Activated CD4-positive, alpha-beta T cell treated with anti-CD3 and anti-CD28 coated beads for 48 hours (primary cell): ENCODE results near the gene ULK1.
"Not testable (repeated sequence)": the region's sequence is repeated elsewhere in the genome, so short reads cannot be mapped to it uniquely, and the experiment has no call there.

Experiments
- DNase-seq: peaks from one replicate; pipeline ENCODE4 v3.0.0-alpha.2; 2020

ULK1 gene

GRCh38 chr12:131947482-131948027, 53.1 kb downstream of the ULK1 start:
- no peak for DNase-seq

DNA sequence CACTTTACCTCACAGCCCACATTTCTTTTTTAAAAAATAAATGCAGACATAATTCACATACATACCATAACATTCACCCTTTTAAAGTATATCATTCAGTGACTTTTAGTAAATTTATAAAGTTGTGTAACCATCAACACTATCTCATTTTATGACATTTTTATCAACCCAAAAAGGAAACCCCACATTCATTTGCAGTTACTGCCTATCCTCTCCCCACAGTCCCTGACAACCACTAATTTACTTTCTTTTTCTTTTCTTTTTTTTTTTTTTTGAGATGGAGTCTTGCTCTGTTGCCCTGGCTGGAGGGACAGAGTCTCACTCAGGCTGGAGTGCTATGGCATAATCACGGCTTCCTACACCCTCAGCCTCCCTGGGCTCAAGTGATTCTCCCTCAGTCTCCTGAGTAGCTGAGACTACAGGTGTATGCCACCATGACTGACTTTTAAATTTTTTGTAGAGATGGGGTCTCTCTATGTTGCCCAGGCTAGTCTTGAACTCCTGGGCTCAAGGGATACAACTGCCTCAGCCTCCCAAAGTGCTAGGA, 53.8 kb downstream of the ULK1 start:
- no peak for DNase-seq

DNA sequence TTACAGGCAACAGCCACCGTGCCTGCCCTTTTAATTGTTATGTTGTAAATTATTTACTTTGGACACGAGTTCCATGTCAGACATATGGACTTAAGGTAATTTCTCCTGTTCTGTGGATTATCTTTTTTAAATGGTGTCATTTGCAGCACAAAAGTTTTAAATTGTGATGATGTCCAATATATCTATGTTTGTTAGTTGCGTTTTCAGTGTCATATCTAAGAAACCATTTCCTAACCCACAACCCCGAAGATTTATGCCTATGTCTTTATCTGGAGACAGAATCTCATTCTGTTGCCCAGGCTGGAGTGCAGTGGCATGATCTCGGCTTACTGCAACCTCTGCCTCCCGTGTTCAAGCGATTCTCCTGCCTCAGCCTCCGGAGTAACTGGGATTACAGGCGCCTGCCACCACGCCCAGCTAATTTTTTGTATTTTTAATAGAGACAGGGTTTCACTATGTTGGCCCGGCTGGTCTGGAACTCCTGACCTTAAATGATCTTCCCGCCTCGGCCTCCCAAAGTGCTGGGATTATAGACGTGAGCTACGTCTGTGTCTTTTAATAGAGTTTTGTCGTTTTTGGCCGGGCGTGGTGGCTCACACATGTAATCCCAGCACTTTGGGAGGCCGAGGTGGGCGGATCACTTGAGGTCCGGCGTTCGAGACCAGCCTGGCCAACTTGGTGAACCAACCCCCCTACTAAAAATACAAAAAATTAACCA, 54.5 kb downstream of the ULK1 start:
- not testable (repeated sequence) for DNase-seq

GRCh38 chr12:131949431-131950181, 55.2 kb downstream of the ULK1 start, which contains the start of gene EP400:
Gene EP400, plus strand, starts transcription at chr12:131949942. Its CDS starts 10,678 bp downstream, at chr12:131960620.
- DNase-seq = peak; percentile 97

- peak; percentile 61 for DNase-seq
Measured at GRCh38 chr12:131950182-131950913, 55.9 kb downstream of the ULK1 start.

DNA sequence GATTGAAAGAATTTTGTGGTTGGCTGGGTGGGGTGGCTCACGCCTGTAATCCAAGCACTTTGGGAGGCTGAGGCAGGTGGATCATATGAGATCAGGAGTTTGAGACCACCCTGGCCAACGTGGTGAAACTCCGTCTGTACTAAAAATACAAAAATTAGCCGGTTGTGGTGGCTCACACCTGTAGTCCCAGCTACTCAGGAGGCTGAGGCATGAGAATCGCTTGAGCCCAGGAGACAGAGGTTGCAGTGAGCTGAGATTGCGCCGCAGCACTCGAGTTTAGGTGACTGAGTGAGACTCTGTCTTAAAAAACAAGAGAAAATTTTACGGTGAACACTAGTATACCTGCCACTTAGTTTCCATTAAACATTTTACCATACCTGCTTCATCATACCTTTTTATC, 59.4 kb downstream of the ULK1 start:
- DNase-seq = not testable (repeated sequence)

DNA sequence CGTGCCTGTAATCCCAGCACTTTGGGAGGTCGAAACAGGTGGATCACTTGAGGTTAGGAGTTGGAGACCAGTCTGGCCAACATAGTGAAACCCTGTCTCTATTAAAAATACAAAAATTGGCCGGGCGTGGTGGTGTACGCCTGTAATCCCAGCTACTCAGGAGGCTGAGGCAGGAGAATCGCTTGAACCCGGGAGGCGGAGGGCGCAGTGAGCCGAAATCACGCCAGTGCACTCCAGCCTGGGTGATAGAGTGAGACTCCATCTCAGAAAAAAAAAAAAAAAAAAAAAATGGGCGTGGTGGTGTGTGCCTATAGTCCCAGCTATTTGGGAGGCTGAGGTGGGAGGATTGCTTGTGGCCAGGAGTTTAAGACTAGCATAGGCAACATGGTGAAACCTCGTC, 60.0 kb downstream of the ULK1 start:
- DNase-seq = not testable (repeated sequence)

GRCh38 chr12:131959116-131959515, 64.7 kb downstream of the ULK1 start:
- no peak for DNase-seq

DNA sequence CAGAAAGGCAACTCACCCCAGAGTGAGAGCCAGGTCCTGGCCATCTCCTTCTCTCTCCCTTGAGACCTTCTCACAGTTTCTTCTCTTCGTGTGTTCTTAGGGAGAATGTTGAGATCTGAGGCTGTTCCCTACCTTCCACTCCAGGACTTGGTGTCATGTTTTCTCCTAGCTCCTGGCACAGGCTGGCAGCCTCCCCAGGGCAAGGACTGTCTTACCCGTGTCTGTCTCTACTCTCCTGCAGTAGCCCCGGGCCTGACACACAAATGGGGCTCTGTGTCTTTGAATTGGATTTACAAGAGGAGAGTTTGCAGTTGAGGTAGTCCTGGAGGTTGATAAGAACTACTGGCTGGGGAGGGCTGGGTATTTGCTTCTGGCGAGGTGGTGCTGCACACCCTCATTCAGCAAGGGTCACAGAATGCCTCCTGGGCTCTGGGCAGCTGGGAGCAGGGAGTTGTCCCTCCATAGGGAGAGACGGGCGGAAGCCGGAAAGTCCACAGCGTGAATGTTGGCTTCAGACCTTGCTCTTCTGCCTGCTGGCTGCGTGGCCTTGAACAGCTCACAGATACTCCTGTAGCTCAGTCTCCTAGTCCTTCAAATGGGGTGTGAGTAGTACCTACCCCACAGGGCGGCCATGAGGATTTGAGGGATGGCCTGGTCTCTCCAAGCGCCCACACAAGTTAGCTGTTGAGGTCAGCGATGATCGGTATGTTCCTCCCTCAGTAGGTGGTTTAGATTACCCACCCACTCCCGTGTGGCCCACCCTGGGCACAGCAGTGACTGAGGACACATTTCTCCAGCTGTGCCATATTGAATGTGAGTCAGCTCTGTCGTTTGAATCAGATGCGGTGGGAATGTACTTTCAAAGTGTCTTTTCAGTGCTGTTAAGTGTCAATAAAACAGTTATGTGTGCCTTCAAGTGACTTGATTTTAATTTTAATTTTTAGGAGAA, 65.5 kb downstream of the ULK1 start:
- DNase-seq = no peak

DNA sequence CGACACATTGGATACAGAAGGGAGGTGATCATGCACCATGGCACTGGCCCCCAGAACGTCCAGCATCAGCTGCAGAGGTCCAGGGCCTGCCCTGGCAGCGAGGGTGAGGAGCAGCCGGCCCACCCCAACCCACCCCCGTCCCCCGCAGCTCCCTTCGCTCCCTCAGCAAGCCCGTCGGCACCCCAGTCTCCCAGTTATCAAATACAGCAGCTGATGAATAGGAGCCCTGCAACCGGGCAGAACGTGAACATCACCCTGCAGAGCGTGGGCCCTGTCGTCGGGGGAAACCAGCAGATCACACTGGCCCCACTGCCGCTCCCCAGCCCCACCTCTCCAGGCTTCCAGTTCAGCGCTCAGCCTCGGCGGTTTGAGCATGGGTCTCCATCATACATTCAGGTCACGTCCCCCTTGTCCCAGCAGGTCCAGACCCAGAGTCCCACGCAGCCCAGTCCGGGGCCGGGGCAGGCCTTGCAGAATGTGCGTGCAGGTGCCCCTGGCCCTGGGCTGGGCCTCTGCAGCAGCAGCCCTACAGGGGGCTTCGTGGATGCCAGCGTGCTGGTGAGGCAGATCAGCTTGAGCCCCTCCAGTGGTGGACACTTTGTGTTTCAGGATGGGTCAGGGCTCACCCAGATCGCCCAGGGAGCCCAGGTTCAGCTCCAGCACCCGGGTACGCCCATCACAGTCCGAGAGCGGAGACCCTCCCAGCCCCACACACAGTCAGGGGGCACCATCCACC, 66.3 kb downstream of the ULK1 start:
- not testable (repeated sequence) for DNase-seq

GRCh38 chr12:131961328-131961727, 66.9 kb downstream of the ULK1 start:
- not testable (repeated sequence) for DNase-seq

GRCh38 chr12:131962069-131962468, 67.6 kb downstream of the ULK1 start:
- no peak for DNase-seq

GRCh38 chr12:131963381-131963780, 69.0 kb downstream of the ULK1 start:
- DNase-seq = no peak

DNA sequence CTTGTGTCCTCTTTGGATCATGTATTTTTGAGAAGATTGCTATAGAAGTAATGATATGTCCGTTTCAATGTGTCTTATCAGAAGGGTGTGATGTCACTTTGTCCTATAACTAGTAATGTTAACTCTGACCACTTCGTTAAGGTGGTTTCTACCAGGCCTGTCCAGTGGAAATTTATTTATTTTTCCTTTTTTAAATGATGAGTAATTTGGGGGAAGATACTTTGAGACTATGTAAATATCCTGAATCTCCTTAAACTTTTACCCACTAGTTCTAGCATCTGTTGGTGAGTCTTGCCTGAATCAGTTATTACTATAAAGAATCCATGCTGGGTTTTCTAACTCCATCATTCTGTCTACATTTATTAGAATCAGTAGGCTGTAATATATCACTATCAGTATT, 70.7 kb downstream of the ULK1 start:
- DNase-seq = no peak

DNA sequence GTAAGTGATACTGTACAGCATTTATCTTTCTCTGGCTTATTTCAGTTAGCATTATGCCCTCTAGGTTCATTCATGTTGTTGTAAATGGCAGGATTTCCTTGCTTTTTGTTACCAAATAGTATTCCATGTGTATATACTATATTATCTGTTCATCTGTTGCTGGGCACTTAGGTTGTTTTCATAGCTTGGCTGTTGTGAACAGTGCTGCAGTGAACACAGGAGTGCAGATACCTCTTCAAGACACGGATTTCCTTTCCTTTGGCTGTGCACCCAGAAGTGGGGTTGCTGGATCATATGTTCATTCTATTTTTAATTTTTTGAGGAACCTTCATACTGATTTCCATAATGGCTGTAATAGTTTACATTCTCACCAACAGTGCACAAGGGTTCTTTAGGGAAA, 76.8 kb downstream of the ULK1 start:
- no peak for DNase-seq
